ENCODE measurements around the gene CEP162.
"Not testable (repeated sequence)": the region's sequence is repeated elsewhere in the genome, so short reads cannot be mapped to it uniquely, and the experiment has no call there.

Gene CEP162

DNA sequence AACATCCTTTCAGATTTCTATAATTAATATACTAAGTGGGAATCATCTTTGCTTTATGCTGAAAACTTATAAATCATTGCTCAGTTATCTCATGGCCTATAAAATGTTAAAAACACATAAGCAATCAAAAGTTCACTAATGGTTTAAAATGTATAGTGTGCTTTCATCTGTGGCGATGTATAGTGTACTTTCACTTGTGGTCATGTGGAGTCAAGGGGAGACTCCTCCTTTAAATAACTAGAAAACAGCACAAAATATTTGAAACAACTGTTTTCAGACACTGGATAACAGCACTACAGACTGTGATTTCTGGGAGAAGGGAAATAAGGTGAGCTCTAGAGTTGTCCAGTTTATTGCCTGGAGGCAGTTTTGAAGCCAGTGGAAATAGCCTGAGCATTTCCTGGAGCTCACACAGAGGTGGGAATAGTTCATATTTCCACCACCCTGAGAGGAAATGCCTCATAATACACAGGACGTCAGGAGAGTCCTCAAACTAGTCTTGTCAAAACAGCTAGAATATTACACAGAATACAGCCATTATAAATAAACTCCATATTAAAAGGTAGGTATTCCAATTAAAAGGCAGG is 89.4 kb downstream of the CEP162 start:
- no peak overlapping the region for H3K27ac Mint-ChIP-seq
- no peak overlapping the region for H3K4me3 Mint-ChIP-seq
- TF ChIP-seq, protein P1, sequence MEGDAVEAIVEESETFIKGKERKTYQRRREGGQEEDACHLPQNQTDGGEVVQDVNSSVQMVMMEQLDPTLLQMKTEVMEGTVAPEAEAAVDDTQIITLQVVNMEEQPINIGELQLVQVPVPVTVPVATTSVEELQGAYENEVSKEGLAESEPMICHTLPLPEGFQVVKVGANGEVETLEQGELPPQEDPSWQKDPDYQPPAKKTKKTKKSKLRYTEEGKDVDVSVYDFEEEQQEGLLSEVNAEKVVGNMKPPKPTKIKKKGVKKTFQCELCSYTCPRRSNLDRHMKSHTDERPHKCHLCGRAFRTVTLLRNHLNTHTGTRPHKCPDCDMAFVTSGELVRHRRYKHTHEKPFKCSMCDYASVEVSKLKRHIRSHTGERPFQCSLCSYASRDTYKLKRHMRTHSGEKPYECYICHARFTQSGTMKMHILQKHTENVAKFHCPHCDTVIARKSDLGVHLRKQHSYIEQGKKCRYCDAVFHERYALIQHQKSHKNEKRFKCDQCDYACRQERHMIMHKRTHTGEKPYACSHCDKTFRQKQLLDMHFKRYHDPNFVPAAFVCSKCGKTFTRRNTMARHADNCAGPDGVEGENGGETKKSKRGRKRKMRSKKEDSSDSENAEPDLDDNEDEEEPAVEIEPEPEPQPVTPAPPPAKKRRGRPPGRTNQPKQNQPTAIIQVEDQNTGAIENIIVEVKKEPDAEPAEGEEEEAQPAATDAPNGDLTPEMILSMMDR (IDR thresholded peaks at IDR 0.05; ENCODE audit: unreplicated experiment in 3 of 3) = no peak
- H3K36me3 Mint-ChIP-seq (ENCODE audit: low read depth) = peaks cover 55% of the 10 kb centered on the region
- no peaks in the 10 kb centered on the region for H3K27me3 Mint-ChIP-seq (ENCODE audit: low read depth)
- H3K9me3 Mint-ChIP-seq = peaks cover 7% of the 10 kb centered on the region
- no peaks in the 10 kb centered on the region for H3K4me1 Mint-ChIP-seq

DNA sequence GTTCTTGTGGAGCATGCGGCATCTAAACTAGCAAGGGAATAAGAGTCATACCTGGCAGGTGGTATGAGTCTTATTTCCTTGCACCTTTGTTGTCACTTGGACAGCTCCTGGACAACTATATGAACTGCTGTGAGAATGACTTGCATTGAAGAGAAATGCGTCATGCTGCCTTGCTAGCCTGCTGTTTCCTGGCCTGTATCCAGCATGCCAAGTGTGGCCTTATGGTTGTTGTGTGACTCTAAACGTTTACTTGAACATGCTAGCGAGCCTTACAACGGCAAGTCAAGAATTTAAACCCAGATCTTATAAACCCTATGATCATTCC is 90.4 kb downstream of the CEP162 start:
- no peak overlapping the region for H3K4me3 Mint-ChIP-seq
- no peak overlapping the region for H3K27ac Mint-ChIP-seq

DNA sequence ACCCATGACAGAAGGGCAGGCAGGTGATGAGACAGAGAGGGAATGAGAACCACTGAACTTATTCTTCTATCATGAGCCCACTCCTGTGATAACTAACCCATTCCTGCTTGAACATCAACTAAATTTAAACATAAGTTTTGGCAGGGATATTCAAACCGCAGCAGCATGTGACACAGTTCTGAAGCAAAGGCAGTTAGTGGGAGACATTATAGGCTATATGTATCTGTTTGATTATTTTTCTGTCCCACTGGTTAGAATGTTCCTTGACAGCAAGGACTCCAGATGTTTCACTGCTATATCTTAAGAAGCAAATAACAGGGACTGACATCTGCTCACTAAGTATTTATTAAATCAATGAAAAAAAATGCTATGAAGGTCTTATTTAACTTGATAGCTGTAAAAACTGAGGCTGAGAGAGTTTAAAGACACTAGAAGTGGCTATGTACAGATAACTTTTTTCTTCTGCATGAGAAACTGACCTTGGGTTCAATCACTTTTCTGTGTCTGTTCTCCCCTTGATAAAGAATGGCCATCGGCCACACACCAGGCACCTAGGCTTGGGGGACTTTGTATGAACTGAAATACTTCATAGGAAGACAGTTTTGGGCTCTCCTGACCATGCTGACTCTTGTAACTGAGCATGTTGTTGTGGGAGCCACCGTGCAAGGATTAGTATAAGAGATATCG is 90.9 kb downstream of the CEP162 start:
- Mint-ChIP-seq H3K9me3 (peaks cover 18% of the 10 kb centered on the region), H3K27ac (no peak overlapping the region), H3K27me3 (ENCODE audit: low read depth) (no peaks in the 10 kb centered on the region), H3K4me3 (no peak overlapping the region), H3K36me3 (ENCODE audit: low read depth) (peaks cover 58% of the 10 kb centered on the region), H3K4me1 (no peaks in the 10 kb centered on the region)
- TF ChIP-seq, protein P1 (IDR thresholded peaks at IDR 0.05; ENCODE audit: unreplicated experiment in 3 of 3) = no peak

More for the DNA sequence above, 90.4 kb downstream of the CEP162 start:
- no peaks in the 10 kb centered on the region for H3K27me3 Mint-ChIP-seq (ENCODE audit: low read depth)
- H3K36me3 Mint-ChIP-seq (ENCODE audit: low read depth) = peaks cover 60% of the 10 kb centered on the region
- TF ChIP-seq, protein P1 (IDR thresholded peaks at IDR 0.05; ENCODE audit: unreplicated experiment in 3 of 3) = no peak
- H3K9me3 Mint-ChIP-seq = peaks cover 17% of the 10 kb centered on the region
- H3K4me1 Mint-ChIP-seq = no peaks in the 10 kb centered on the region

DNA sequence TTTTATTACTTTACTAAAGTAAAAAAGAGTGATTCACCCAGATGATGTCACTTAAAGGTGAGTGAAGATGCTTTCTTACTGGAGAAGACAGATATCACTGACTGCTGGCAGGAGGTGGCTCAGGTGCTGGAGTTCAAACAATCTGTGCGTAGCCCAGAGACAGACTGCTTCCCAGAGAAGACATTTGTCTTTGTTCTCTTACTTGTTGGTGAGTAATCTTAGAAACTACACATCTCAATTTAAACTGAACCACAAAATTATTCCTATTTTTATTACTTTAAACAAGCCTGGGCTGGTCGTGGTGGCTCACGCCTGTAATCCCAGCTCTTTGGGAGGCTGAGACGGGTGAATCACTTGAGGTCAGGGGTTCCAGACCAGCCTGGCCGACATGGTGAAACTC is 92.2 kb downstream of the CEP162 start:
- peaks cover 61% of the 10 kb centered on the region for H3K36me3 Mint-ChIP-seq (ENCODE audit: low read depth)
- TF ChIP-seq, protein P1 (IDR thresholded peaks at IDR 0.05; ENCODE audit: unreplicated experiment in 3 of 3) = no peak
- no peak overlapping the region for H3K27ac Mint-ChIP-seq
- H3K27me3 Mint-ChIP-seq (ENCODE audit: low read depth) = no peaks in the 10 kb centered on the region
- H3K4me1 Mint-ChIP-seq = no peaks in the 10 kb centered on the region
- H3K4me3 Mint-ChIP-seq = no peak overlapping the region
- peaks cover 30% of the 10 kb centered on the region for H3K9me3 Mint-ChIP-seq

DNA sequence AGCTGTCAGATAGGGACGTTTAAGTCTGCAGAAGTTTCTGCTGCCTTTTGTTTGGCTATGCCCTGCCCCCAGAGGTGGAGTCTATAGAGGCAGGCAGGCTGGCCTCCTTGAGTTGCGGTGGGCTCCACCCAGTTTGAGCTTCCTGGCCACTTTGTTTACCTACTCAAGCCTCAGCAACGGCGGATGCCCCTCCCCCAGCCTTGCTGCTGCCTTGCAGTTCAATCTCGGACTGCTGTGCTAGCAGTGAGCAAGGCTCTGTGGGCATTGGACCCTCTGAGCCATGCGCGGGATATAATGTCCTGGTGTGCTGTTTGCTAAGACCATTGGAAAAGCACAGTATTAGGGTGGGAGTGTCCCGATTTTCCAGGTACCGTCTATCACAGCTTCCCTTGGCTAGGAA is 94.1 kb downstream of the CEP162 start:
- not testable (repeated sequence) for H3K4me1 Mint-ChIP-seq; H3K27me3 Mint-ChIP-seq (ENCODE audit: low read depth); H3K27ac Mint-ChIP-seq; H3K4me3 Mint-ChIP-seq
- Mint-ChIP-seq H3K36me3 (ENCODE audit: low read depth) (peaks cover 68% of the 10 kb centered on the region), H3K9me3 (peaks cover 30% of the 10 kb centered on the region)

DNA sequence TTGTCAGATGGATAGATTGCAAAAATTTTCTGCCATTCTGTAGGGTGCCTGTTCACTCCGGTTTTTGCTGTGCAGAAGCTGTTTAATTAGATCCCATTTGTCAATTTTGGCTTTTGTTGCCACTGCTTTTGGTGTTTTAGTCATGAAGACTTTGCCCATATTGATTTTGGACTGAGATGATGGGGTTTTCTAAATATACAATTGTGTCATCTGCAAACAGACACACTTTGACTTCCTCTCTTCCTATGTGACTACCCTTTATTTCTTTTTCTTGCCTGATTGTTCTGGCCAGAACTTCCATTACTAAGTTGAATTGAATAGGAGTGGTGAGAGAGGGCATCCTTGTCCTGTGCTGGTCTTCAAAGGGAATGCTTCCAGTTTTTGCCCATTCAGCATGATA is 97.9 kb downstream of the CEP162 start:
- H3K36me3 Mint-ChIP-seq (ENCODE audit: low read depth) = peaks cover 63% of the 10 kb centered on the region
- peaks cover 30% of the 10 kb centered on the region for H3K9me3 Mint-ChIP-seq
- H3K27ac Mint-ChIP-seq; H3K4me3 Mint-ChIP-seq; H3K27me3 Mint-ChIP-seq (ENCODE audit: low read depth); H3K4me1 Mint-ChIP-seq: not testable (repeated sequence)

DNA sequence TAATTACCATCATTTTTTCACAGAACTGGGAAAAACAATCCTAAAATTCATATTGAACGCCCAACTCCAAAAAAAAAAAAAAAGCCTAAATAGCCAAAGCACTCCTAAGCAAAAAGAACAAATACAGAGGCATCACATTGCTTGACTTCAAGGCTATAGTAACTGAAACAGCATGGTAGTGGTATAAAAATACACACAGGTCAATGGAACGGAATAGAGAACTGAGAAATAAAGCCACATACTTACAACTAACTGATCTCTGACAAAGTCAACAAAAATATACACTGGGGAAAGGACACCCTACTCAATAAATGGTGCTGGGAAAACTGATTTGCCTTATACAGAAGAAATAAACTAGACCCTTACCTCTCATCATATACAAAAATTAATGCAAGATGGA is 104.3 kb downstream of the CEP162 start:
- Mint-ChIP-seq H3K27ac (no peak overlapping the region), H3K9me3 (no peaks in the 10 kb centered on the region), H3K36me3 (ENCODE audit: low read depth) (peaks cover 49% of the 10 kb centered on the region), H3K4me1 (no peaks in the 10 kb centered on the region), H3K27me3 (ENCODE audit: low read depth) (no peaks in the 10 kb centered on the region), H3K4me3 (no peak overlapping the region)
- TF ChIP-seq, protein P1 (IDR thresholded peaks at IDR 0.05; ENCODE audit: unreplicated experiment in 3 of 3) = no peak

Measured in nephron (organoid).